Colonic mucosa (tissue), 4 donors: Measurements from ENCODE around the gene DIO3. TPM values are rescaled to one million over a fixed set of nuclear protein-coding genes. Genes with fewer than 3 reads are reported as not detected.

Experiments
- DNase-seq: peaks from one replicate; pipeline ENCODE4 v3.0.0-alpha.2; 2020
- H3K27ac ChIP-seq: fragments of 200-600 bp; one replicate; pipeline ENCODE4 v1.8.0; 2021
- H3K27me3 ChIP-seq: fragments of 200-600 bp; one replicate; pipeline ENCODE4 v1.8.0; 2021
- H3K36me3 ChIP-seq: fragments of 200-600 bp; one replicate; pipeline ENCODE4 v1.8.0; 2021
- H3K4me1 ChIP-seq: fragments of 200-600 bp; one replicate; pipeline ENCODE4 v1.8.0; 2021; ENCODE audit warnings: mild to moderate bottlenecking
- H3K4me3 ChIP-seq: fragments of 200-600 bp; one replicate; pipeline ENCODE4 v1.8.0; 2021
- H3K9ac ChIP-seq, 2 donors: one replicate each; pipeline ENCODE4 v1.7.0; 2013; ENCODE audit warnings: control low read depth in 2 of 2, low read depth in 2 of 2, low read length in 2 of 2
- H3K9me3 ChIP-seq: fragments of 200-600 bp; one replicate; pipeline ENCODE4 v1.8.0; 2021
- intact Hi-C: fragments of 100-400 bp; cut with DNase I; formaldehyde crosslinking; loops from one replicate; pipeline ENCODE4 v1.14.1; 2022
- total RNA-seq, 2 donors: library from RNA; stranded (reverse); fragmentation: NEBNext Ultra II Directional in 1 of 2; extraction: Animal tissue kit (Norgen Biotek cat#: 25700) in 1 of 2; gene quantifications; one replicate each; pipeline ENCODE4 v1.2.1, GENCODE V29; 2021
- TF ChIP-seq, protein P1 (sequence below): fragments of 200-600 bp; IDR thresholded peaks from one replicate; pipeline ENCODE4 v1.8.0; 2022; ENCODE audit warnings: antibody characterized with exemption, mild to moderate bottlenecking
- donor health status: healthy.
- donor health status: DM: no; HTN: no; CAD: no.
- donor health status: DM: no; HTN: no; CAD: no.

Gene DIO3
- total RNA-seq, 2 donors from 2014 or later = 0.16 to 0.35 TPM

- Histone ChIP-seq H3K9me3 (no peaks in the 10 kb centered on the region), H3K4me1 (no peaks in the 10 kb centered on the region), H3K27me3 (no peaks in the 10 kb centered on the region), H3K4me3 (no peak overlapping the region), H3K27ac (no peak overlapping the region), H3K9ac (no peak overlapping the region), H3K36me3 (no peaks in the 10 kb centered on the region)
- DNase-seq = peak; percentile 12
- intact Hi-C loops = no loop called here
- TF ChIP-seq, protein P1, sequence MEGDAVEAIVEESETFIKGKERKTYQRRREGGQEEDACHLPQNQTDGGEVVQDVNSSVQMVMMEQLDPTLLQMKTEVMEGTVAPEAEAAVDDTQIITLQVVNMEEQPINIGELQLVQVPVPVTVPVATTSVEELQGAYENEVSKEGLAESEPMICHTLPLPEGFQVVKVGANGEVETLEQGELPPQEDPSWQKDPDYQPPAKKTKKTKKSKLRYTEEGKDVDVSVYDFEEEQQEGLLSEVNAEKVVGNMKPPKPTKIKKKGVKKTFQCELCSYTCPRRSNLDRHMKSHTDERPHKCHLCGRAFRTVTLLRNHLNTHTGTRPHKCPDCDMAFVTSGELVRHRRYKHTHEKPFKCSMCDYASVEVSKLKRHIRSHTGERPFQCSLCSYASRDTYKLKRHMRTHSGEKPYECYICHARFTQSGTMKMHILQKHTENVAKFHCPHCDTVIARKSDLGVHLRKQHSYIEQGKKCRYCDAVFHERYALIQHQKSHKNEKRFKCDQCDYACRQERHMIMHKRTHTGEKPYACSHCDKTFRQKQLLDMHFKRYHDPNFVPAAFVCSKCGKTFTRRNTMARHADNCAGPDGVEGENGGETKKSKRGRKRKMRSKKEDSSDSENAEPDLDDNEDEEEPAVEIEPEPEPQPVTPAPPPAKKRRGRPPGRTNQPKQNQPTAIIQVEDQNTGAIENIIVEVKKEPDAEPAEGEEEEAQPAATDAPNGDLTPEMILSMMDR = no peak
Observed at GRCh38 chr14:101595349-101595748, 34.1 kb downstream of the DIO3 start.

GRCh38 chr14:101595887-101596721 lies 34.8 kb downstream of the DIO3 start:
- H3K9me3 ChIP-seq = no peaks in the 10 kb centered on the region
- H3K36me3 ChIP-seq = no peaks in the 10 kb centered on the region
- no peak overlapping the region for H3K9ac ChIP-seq
- H3K4me1 ChIP-seq = no peaks in the 10 kb centered on the region
- H3K27me3 ChIP-seq = no peaks in the 10 kb centered on the region
- DNase-seq = peak; percentile 12
- intact Hi-C loops = no loop called here
- H3K27ac ChIP-seq = no peak overlapping the region
- H3K4me3 ChIP-seq = no peak overlapping the region
- TF ChIP-seq, protein P1 = no peak

DNA sequence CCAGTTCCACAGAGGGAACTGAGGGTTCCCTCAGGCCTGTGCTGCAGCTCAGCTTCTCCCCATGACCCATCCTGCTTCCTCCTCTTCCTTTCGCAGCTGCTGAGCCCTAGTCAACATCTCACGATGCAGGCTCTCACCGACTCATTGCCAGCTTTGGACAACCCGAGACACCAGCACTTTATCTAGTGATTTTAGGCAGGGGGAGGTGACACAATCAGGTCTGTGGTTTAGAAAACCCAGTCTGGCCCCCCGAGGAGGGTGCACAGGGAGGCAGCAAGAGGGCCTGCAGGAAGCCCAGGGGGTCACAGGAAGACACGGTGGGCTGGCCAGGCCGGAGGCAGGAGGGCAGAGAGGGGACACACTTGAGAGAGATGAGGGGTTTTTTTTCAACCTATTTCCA lies 35.4 kb downstream of the DIO3 start:
- Histone ChIP-seq H3K27ac (no peak overlapping the region), H3K27me3 (no peaks in the 10 kb centered on the region), H3K4me1 (no peaks in the 10 kb centered on the region), H3K36me3 (no peaks in the 10 kb centered on the region), H3K9me3 (no peaks in the 10 kb centered on the region), H3K9ac (no peak overlapping the region), H3K4me3 (no peak overlapping the region)
- intact Hi-C loops = no loop called here
- peak; percentile 9 for DNase-seq
- TF ChIP-seq, protein P1 = no peak

DNA sequence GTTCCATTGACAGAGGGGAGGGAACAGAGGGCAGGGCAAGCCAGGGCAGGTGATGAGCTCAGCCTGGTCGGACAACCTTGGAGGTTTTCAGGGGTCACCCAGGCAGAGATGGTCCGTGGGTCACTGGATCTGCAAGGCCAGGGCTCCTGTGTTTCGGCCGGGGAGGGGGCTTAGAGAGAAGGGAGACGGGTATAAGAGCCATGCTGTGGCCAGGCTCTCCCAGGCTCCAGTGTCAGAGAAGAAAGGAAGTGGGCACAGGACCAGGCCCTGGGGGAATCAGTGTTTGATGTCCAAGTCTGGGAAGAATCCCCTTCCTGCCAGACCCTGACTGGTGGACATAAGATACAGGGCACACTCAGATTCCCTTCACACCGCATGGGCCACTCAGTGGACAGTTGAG lies 36.9 kb downstream of the DIO3 start:
- H3K9ac ChIP-seq = no peak overlapping the region
- DNase-seq = peak; percentile 11
- H3K36me3 ChIP-seq = no peaks in the 10 kb centered on the region
- TF ChIP-seq, protein P1 = no peak
- H3K4me3 ChIP-seq = no peak overlapping the region
- H3K4me1 ChIP-seq = no peaks in the 10 kb centered on the region
- no peaks in the 10 kb centered on the region for H3K9me3 ChIP-seq
- no peak overlapping the region for H3K27ac ChIP-seq
- intact Hi-C loops = no loop called here
- no peaks in the 10 kb centered on the region for H3K27me3 ChIP-seq

DNA sequence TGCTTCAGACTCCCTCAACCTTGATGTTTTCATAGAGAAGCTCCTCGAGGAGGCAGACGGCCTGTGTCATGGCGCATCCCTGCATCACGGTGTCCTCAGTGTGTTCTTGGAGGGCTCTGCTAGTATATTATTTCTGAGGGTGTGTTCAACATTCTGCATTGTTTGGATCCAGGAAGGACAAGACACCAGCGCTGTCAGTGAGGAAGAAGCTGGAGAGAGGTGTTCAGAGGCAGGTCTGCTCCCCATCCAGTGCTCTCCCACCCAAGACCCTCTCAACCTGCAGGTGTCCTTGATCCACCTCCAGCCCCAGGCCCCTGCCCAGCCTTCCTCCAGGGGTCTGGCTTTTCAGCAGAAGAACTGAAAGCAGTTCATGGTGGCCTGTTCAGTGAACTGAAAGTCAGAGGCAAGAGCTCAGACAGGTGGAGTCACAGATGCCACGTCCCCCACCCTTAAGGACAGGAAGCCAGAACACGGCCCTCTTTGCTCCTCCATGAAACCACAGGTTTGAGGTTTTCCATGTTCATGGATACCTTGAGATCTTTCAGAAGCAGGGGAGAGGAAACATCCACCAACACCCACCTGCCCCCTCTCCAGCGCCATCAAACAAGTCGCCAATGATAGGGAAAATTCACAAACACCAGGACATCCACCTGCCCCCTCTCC lies 37.4 kb downstream of the DIO3 start:
- TF ChIP-seq, protein P1 = no peak

More for the DNA sequence above, 37.4 kb downstream of the DIO3 start:
- Histone ChIP-seq H3K27me3 (no peaks in the 10 kb centered on the region), H3K36me3 (no peaks in the 10 kb centered on the region), H3K27ac (no peak overlapping the region), H3K9ac (no peak overlapping the region), H3K9me3 (no peaks in the 10 kb centered on the region), H3K4me3 (no peak overlapping the region), H3K4me1 (no peaks in the 10 kb centered on the region)
- intact Hi-C loops = no loop called here
- peak; percentile 13 for DNase-seq
